Measurements from ENCODE around the gene SREBF2. TPM values are rescaled to one million over a fixed set of nuclear protein-coding genes. Genes with fewer than 3 reads are reported as not detected.

SREBF2 gene
- polyA plus RNA-seq, 4 donors, result 14.1 to 82.2 (median 48.1) TPM

GRCh38 chr22:41913040-41913719 lies 80.3 kb downstream of the SREBF2 start:
- WGBS, 3 donors, result 53 to 59% (median 57%) methylated on average over 11 of the region's 11 CpGs
- Histone ChIP-seq H3K4me3 (ENCODE audit: low read depth in 1 of 3, low read length in 3 of 3) (no peak overlapping the region), H3K27ac (ENCODE audit: low read depth in 1 of 3, low read length in 2 of 3) (no peak overlapping the region), H3K9me3 (ENCODE audit: control insufficient read depth in 2 of 2, insufficient read depth in 1 of 2, low read depth in 1 of 2, low read length in 1 of 2) (peaks cover 0 to 7% of the 10 kb centered on the region in 2 donors), H3K4me1 (ENCODE audit: control insufficient read depth in 3 of 3, insufficient read depth in 2 of 3, low read depth in 1 of 3, low read length in 2 of 3) (peaks cover 0 to 19% (median 3%) of the 10 kb centered on the region in 3 donors), H3K27me3 (ENCODE audit: control insufficient read depth in 3 of 3, insufficient read depth in 3 of 3, low read length in 3 of 3) (peaks cover 6 to 86% (median 40%) of the 10 kb centered on the region in 3 donors), H3K36me3 (ENCODE audit: control insufficient read depth in 3 of 3, insufficient read depth in 2 of 3, low read depth in 1 of 3, low read length in 3 of 3) (peaks cover 0 to 2% (median 0%) of the 10 kb centered on the region in 3 donors)
- DNase-seq (no peak), FAIRE-seq (no peak)

GRCh38 chr22:41913842-41914534 lies 81.1 kb downstream of the SREBF2 start:
- H3K4me1 ChIP-seq (ENCODE audit: control insufficient read depth in 3 of 3, insufficient read depth in 2 of 3, low read depth in 1 of 3, low read length in 2 of 3), result peaks cover 0 to 19% (median 3%) of the 10 kb centered on the region in 3 donors
- peak overlapping the region in 2 of 3 donors; percentile 8 to 45 for H3K4me3 ChIP-seq (ENCODE audit: low read depth in 1 of 3, low read length in 3 of 3)
- WGBS, 3 donors, result 2 to 3% (median 2%) methylated on average over 38 to 79 of the region's 79 CpGs

GRCh38 chr22:41914611-41915034 lies 81.7 kb downstream of the SREBF2 start:
- peaks cover 6 to 85% (median 37%) of the 10 kb centered on the region in 3 donors for H3K27me3 ChIP-seq (ENCODE audit: control insufficient read depth in 3 of 3, insufficient read depth in 3 of 3, low read length in 3 of 3)
- peaks cover 0 to 7% of the 10 kb centered on the region in 2 donors for H3K9me3 ChIP-seq (ENCODE audit: control insufficient read depth in 2 of 2, insufficient read depth in 1 of 2, low read depth in 1 of 2, low read length in 1 of 2)
- H3K4me3 ChIP-seq (ENCODE audit: low read depth in 1 of 3, low read length in 3 of 3), result peak overlapping the region in 1 of 3 donors; percentile 45
- no peaks in the 10 kb centered on the region for H3K36me3 ChIP-seq (ENCODE audit: control insufficient read depth in 3 of 3, insufficient read depth in 2 of 3, low read depth in 1 of 3, low read length in 3 of 3)
- no peak for DNase-seq
- H3K27ac ChIP-seq (ENCODE audit: low read depth in 1 of 3, low read length in 2 of 3), result no peak overlapping the region
- 0 to 2% (median 1%) methylated on average over 28 to 67 of the region's 67 CpGs for WGBS, 3 donors
- H3K4me1 ChIP-seq (ENCODE audit: control insufficient read depth in 3 of 3, insufficient read depth in 2 of 3, low read depth in 1 of 3, low read length in 2 of 3), result peaks cover 0 to 21% (median 3%) of the 10 kb centered on the region in 3 donors
- FAIRE-seq, result no peak

More at GRCh38 chr22:41913842-41914534, 81.1 kb downstream of the SREBF2 start:
- no peak for FAIRE-seq
- no peak overlapping the region for H3K27ac ChIP-seq (ENCODE audit: low read depth in 1 of 3, low read length in 2 of 3)
- H3K27me3 ChIP-seq (ENCODE audit: control insufficient read depth in 3 of 3, insufficient read depth in 3 of 3, low read length in 3 of 3), result peaks cover 6 to 85% (median 40%) of the 10 kb centered on the region in 3 donors
- DNase-seq, result no peak
- H3K9me3 ChIP-seq (ENCODE audit: control insufficient read depth in 2 of 2, insufficient read depth in 1 of 2, low read depth in 1 of 2, low read length in 1 of 2), result peaks cover 0 to 7% of the 10 kb centered on the region in 2 donors
- no peaks in the 10 kb centered on the region for H3K36me3 ChIP-seq (ENCODE audit: control insufficient read depth in 3 of 3, insufficient read depth in 2 of 3, low read depth in 1 of 3, low read length in 3 of 3)

GRCh38 chr22:41915035-41915785 lies 82.3 kb downstream of the SREBF2 start, which contains the start of gene SHISA8:
SHISA8 (minus strand) TSS chr22:41915074; CDS start chr22:41914667, 407 bp downstream.
- DNase-seq, result peak; percentile 42 to 81
- Histone ChIP-seq H3K4me3 (ENCODE audit: low read depth in 1 of 3, low read length in 3 of 3) (peak within 1 kb of the TSS; percentile 8 to 45 (median 14)), H3K36me3 (ENCODE audit: control insufficient read depth in 3 of 3, insufficient read depth in 2 of 3, low read depth in 1 of 3, low read length in 3 of 3) (no peaks in the 10 kb centered on the region), H3K9me3 (ENCODE audit: control insufficient read depth in 2 of 2, insufficient read depth in 1 of 2, low read depth in 1 of 2, low read length in 1 of 2) (peaks cover 0 to 7% of the 10 kb centered on the region in 2 donors), H3K27me3 (ENCODE audit: control insufficient read depth in 3 of 3, insufficient read depth in 3 of 3, low read length in 3 of 3) (peaks cover 6 to 90% (median 37%) of the 10 kb centered on the region in 3 donors), H3K27ac (ENCODE audit: low read depth in 1 of 3, low read length in 2 of 3) (no peak within 1 kb of the TSS), H3K4me1 (ENCODE audit: control insufficient read depth in 3 of 3, insufficient read depth in 2 of 3, low read depth in 1 of 3, low read length in 2 of 3) (peaks cover 0 to 24% (median 2%) of the 10 kb centered on the region in 3 donors)
- no peak for FAIRE-seq
- 5 to 9% (median 7%) methylated on average over 53 to 63 of the region's 63 CpGs for WGBS, 3 donors

DNA sequence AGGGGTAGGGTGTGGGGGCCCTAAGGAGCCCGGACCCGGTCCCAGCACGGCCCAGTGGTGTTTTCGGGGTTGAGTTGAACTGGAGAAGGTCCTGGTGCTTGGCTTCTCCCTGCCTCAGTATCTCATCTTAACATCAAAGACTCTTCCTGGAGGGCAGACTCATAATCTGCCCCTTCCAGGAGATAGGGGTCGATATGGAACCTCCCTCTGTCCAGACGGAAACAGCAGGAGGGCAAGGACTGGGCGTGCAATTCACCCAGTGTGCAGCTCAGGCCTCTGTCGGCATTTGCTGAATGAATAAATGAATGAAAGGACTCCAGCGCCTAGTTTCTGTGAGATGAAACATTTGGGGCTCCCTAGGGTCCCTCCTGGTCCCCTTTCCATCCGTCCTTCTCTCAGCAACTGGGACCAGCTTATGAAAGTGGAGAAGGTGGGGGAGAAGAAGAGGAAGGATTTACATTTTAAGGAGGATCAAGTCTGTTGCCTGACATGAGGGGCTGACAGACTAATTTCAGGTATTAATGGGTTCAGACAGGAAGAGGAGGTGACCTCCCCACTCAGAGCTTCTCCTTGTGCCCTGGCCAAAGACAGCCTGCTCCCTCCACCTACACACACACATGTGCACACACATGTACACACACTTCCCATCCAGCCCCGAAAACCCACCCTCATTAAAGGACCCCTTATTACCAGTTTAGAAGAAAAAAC lies 83.0 kb downstream of the SREBF2 start:
- Histone ChIP-seq H3K36me3 (ENCODE audit: control insufficient read depth in 3 of 3, insufficient read depth in 2 of 3, low read depth in 1 of 3, low read length in 3 of 3) (no peaks in the 10 kb centered on the region), H3K27ac (ENCODE audit: low read depth in 1 of 3, low read length in 2 of 3) (no peak overlapping the region), H3K27me3 (ENCODE audit: control insufficient read depth in 3 of 3, insufficient read depth in 3 of 3, low read length in 3 of 3) (peaks cover 4 to 91% (median 37%) of the 10 kb centered on the region in 3 donors), H3K4me1 (ENCODE audit: control insufficient read depth in 3 of 3, insufficient read depth in 2 of 3, low read depth in 1 of 3, low read length in 2 of 3) (peaks cover 0 to 20% (median 0%) of the 10 kb centered on the region in 3 donors), H3K4me3 (ENCODE audit: low read depth in 1 of 3, low read length in 3 of 3) (no peak overlapping the region), H3K9me3 (ENCODE audit: control insufficient read depth in 2 of 2, insufficient read depth in 1 of 2, low read depth in 1 of 2, low read length in 1 of 2) (peaks cover 0 to 4% of the 10 kb centered on the region in 2 donors)
- DNase-seq (no peak), FAIRE-seq (no peak)
- 38 to 44% (median 40%) methylated on average over 11 of the region's 11 CpGs for WGBS, 3 donors

DNA sequence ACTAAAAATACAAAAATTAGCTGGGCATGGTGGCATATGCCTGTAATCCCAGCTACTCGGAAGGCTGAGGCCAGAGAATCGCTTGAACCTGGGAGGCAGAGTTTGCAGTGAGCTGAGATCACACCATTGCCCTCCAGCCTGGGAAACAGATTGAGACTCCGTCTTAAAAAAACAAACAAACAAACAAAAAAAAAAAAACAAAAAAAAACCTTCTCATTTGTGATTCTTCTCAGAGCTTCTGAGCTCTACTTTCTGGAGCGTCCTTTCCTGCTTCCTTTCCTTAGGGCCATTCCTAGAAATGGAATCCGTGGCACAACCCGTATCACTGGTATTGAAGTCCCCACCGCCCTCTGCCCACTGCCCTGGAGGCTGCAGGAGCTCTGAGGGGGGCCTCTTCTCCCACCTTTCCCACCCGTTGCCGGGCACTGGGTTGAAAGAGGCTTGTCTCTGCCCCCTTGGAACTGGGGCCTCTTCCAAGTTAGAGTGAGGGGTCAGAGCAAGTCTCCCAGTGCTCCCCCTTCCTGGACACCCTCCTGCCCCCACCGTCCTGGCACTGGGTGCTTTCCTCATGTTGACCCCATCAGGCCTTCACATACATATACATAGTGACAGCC lies 83.9 kb downstream of the SREBF2 start:
- Histone ChIP-seq H3K9me3 (ENCODE audit: control insufficient read depth in 2 of 2, insufficient read depth in 1 of 2, low read depth in 1 of 2, low read length in 1 of 2) (peaks cover 0 to 4% of the 10 kb centered on the region in 2 donors), H3K4me1 (ENCODE audit: control insufficient read depth in 3 of 3, insufficient read depth in 2 of 3, low read depth in 1 of 3, low read length in 2 of 3) (peaks cover 0 to 16% (median 0%) of the 10 kb centered on the region in 3 donors), H3K27ac (ENCODE audit: low read depth in 1 of 3, low read length in 2 of 3) (no peak overlapping the region), H3K36me3 (ENCODE audit: control insufficient read depth in 3 of 3, insufficient read depth in 2 of 3, low read depth in 1 of 3, low read length in 3 of 3) (no peaks in the 10 kb centered on the region), H3K27me3 (ENCODE audit: control insufficient read depth in 3 of 3, insufficient read depth in 3 of 3, low read length in 3 of 3) (peaks cover 0 to 82% (median 30%) of the 10 kb centered on the region in 3 donors), H3K4me3 (ENCODE audit: low read depth in 1 of 3, low read length in 3 of 3) (no peak overlapping the region)
- DNase-seq (no peak), FAIRE-seq (no peak)
- WGBS, 3 donors, result 41 to 59% (median 56%) methylated on average over 10 of the region's 10 CpGs

- Histone ChIP-seq H3K4me3 (ENCODE audit: low read depth in 1 of 3, low read length in 3 of 3) (no peak overlapping the region), H3K36me3 (ENCODE audit: control insufficient read depth in 3 of 3, insufficient read depth in 2 of 3, low read depth in 1 of 3, low read length in 3 of 3) (no peaks in the 10 kb centered on the region), H3K4me1 (ENCODE audit: control insufficient read depth in 3 of 3, insufficient read depth in 2 of 3, low read depth in 1 of 3, low read length in 2 of 3) (peaks cover 0 to 16% (median 0%) of the 10 kb centered on the region in 3 donors), H3K27me3 (ENCODE audit: control insufficient read depth in 3 of 3, insufficient read depth in 3 of 3, low read length in 3 of 3) (peaks cover 0 to 76% (median 24%) of the 10 kb centered on the region in 3 donors), H3K27ac (ENCODE audit: low read depth in 1 of 3, low read length in 2 of 3) (no peak overlapping the region), H3K9me3 (ENCODE audit: control insufficient read depth in 2 of 2, insufficient read depth in 1 of 2, low read depth in 1 of 2, low read length in 1 of 2) (peaks cover 0 to 4% of the 10 kb centered on the region in 2 donors)
- DNase-seq (no peak), FAIRE-seq (no peak)
- WGBS, 3 donors, result 25 to 57% (median 52%) methylated on average over 10 to 11 of the region's 11 CpGs
These were observed 84.5 kb downstream of the SREBF2 start for GRCh38 chr22:41917375-41917902.

Data from small intestine (tissue), 7 donors.